ENCODE results near the gene LRP3. TPM values are rescaled to one million over a fixed set of nuclear protein-coding genes. Genes with fewer than 3 reads are reported as not detected.

LRP3 gene
- polyA plus RNA-seq, 1 of the 3 experiments (the other 2 are of a cell fraction), result 8.2 TPM

- Histone ChIP-seq H4K20me1 (ENCODE audit: insufficient read depth) (no peaks in the 10 kb centered on the region), H3K27ac (ENCODE audit: low read depth in 2 of 2, low read length in 1 of 2) (no peak overlapping the region), H3F3A (replicated peaks; ENCODE audit: insufficient read depth) (no peaks in the 10 kb centered on the region), H2AFZ (ENCODE audit: low read depth) (no peak overlapping the region), H3K79me2 (ENCODE audit: insufficient read depth) (no peaks in the 10 kb centered on the region), H3K9me2 (no peaks in the 10 kb centered on the region), H3K36me3 (replicated peaks in 1 of 2; ENCODE audit: control insufficient read depth in 1 of 2, insufficient read depth in 2 of 2, low read length in 1 of 2) (peaks cover 0 to 3% of the 10 kb centered on the region in 2 experiments), H3K4me3 (ENCODE audit: low read depth in 2 of 2, low read length in 1 of 2) (no peak overlapping the region), H3K27me3 (ENCODE audit: insufficient read depth) (no peaks in the 10 kb centered on the region), H3K4me2 (no peak overlapping the region), H3K4me1 (ENCODE audit: control insufficient read depth in 1 of 2, insufficient read depth in 2 of 2, low read depth in 1 of 2, low read length in 1 of 2) (no peaks in the 10 kb centered on the region), H3K9me3 (no peaks in the 10 kb centered on the region), H3K9ac (no peak overlapping the region)
- DNase-seq, result peak; percentile 34
- ChIA-PET POLR2A (no interaction called here), CTCF (interaction anchor here (0.9 to 2.8 kb wide), 3 partner anchors 11 to 203 kb away, joined by 3 to 12 read pairs (median 4); no protein-coding TSS in a partner anchor)
- TF ChIP-seq MXI1 (IDR thresholded peaks at IDR 0.05; ENCODE audit: low read depth, low read length) (no peak), TCF12 (IDR thresholded peaks at IDR 0.05) (no peak), RCOR1 (IDR thresholded peaks at IDR 0.05; ENCODE audit: low read length) (no peak), PBX3 (IDR thresholded peaks at IDR 0.05) (no peak)
- WGBS (ENCODE audit: low lambda C conversion rate), result 98% methylated on average over 5 of the region's 6 CpGs
Measured at GRCh38 chr19:33203529-33203928, 9.4 kb downstream of the LRP3 start.

GRCh38 chr19:33204136-33204973, 10.2 kb downstream of the LRP3 start:
- CTCF ChIA-PET, result interaction anchor here (0.9 to 1.6 kb wide), 2 partner anchors 12 to 202 kb away, joined by 3 to 4 read pairs; no protein-coding TSS in a partner anchor
- H3K27me3 ChIP-seq (ENCODE audit: insufficient read depth), result no peaks in the 10 kb centered on the region
- no peaks in the 10 kb centered on the region for H3F3A ChIP-seq (replicated peaks; ENCODE audit: insufficient read depth)
- POLR2A ChIA-PET, result interaction anchor here (0.5 kb wide), 1 partner anchor 19 kb away, joined by 3 read pairs; no protein-coding TSS in a partner anchor
- H3K36me3 ChIP-seq (replicated peaks in 1 of 2; ENCODE audit: control insufficient read depth in 1 of 2, insufficient read depth in 2 of 2, low read length in 1 of 2), result peaks cover 0 to 3% of the 10 kb centered on the region in 2 experiments
- no peak overlapping the region for H3K4me3 ChIP-seq (ENCODE audit: low read depth in 2 of 2, low read length in 1 of 2)
- no peaks in the 10 kb centered on the region for H3K9me2 ChIP-seq
- DNase-seq, result peak; percentile 21
- H3K4me2 ChIP-seq, result no peak overlapping the region
- TF ChIP-seq RFX5 (IDR thresholded peaks at IDR 0.05; ENCODE audit: low read length), result no peak
- no peak for TF ChIP-seq CHD2 (IDR thresholded peaks at IDR 0.05; ENCODE audit: low read length, partially characterized antibody)
- no peak for TF ChIP-seq RCOR1 (IDR thresholded peaks at IDR 0.05; ENCODE audit: low read length)
- TF ChIP-seq NFIC (IDR thresholded peaks at IDR 0.05; ENCODE audit: borderline replicate concordance), result no peak
- no peak for TF ChIP-seq EP300 (IDR thresholded peaks at IDR 0.05; ENCODE audit: borderline replicate concordance in 1 of 2, low read depth in 1 of 2, low read length in 1 of 2)
- no peak for TF ChIP-seq FOXM1 (IDR thresholded peaks at IDR 0.05; ENCODE audit: low read depth)
- TF ChIP-seq TEAD4 (IDR thresholded peaks at IDR 0.05; ENCODE audit: borderline replicate concordance, insufficient read depth), result no peak
- TF ChIP-seq MAX (IDR thresholded peaks at IDR 0.05; ENCODE audit: low read depth), result no peak
- no peak for TF ChIP-seq ZBTB33 (IDR thresholded peaks at IDR 0.05; ENCODE audit: borderline replicate concordance, low read depth)
- no peak for TF ChIP-seq FOSL2 (IDR thresholded peaks at IDR 0.05; ENCODE audit: borderline replicate concordance, low read depth)
- TF ChIP-seq YY1 (IDR thresholded peaks at IDR 0.05; ENCODE audit: low read depth), result no peak
- TF ChIP-seq GATA2 (CRISPR knock-in tag; IDR thresholded peaks at IDR 0.05), result no peak
- no peak for TF ChIP-seq SMC3 (IDR thresholded peaks at IDR 0.05; ENCODE audit: low read depth, low read length)
- TF ChIP-seq REST (IDR thresholded peaks at IDR 0.05; ENCODE audit: low read depth, low read length), result no peak
- TF ChIP-seq TAF1 (IDR thresholded peaks at IDR 0.05; ENCODE audit: borderline replicate concordance, low read depth, low read length), result no peak
- no peak for TF ChIP-seq ELF1 (IDR thresholded peaks at IDR 0.05)
- H3K9me3 ChIP-seq, result no peaks in the 10 kb centered on the region
- H4K20me1 ChIP-seq (ENCODE audit: insufficient read depth), result no peaks in the 10 kb centered on the region
- no peaks in the 10 kb centered on the region for H3K4me1 ChIP-seq (ENCODE audit: control insufficient read depth in 1 of 2, insufficient read depth in 2 of 2, low read depth in 1 of 2, low read length in 1 of 2)
- H3K27ac ChIP-seq (ENCODE audit: low read depth in 2 of 2, low read length in 1 of 2), result no peak overlapping the region
- no peak overlapping the region for H3K9ac ChIP-seq
- WGBS (ENCODE audit: low lambda C conversion rate), result 94% methylated on average over 25 of the region's 32 CpGs
- no peak overlapping the region for H2AFZ ChIP-seq (ENCODE audit: low read depth)
- H3K79me2 ChIP-seq (ENCODE audit: insufficient read depth), result no peaks in the 10 kb centered on the region

All from SK-N-SH (cell line).